Heart left ventricle (tissue), 16 donors: ENCODE data around the gene PANK4. TPM values are rescaled to one million over a fixed set of nuclear protein-coding genes. Genes with fewer than 3 reads are reported as not detected.
A peak's percentile ranks its signal among the peaks of the same experiment; 100 is the strongest.

ENCODE experiments used
- ATAC-seq, 4 donors: fragments of 200-7000 bp; cut with Tn5 transposase; one replicate each; pipeline ENCODE4 v1.9.1; 2020 to 2022; ENCODE audit warnings: moderate library complexity in 4 of 4, mild to moderate bottlenecking in 3 of 4, moderate number of reproducible peaks in 1 of 4
- DNase-seq, 5 donors: peaks; one replicate each; pipeline ENCODE4 v3.0.0-alpha.2; 2020
- H3K27ac ChIP-seq, 12 donors: fragments of 200-600 bp; sonication (generic) in 4 of 12; one replicate each; pipeline versions ENCODE4 v1.5.0 to v1.8.0; 2016 to 2022; ENCODE audit warnings: mild to moderate bottlenecking in 2 of 12
- H3K27me3 ChIP-seq, 9 donors: fragments of 200-600 bp; sonication (generic) in 2 of 9; one replicate each; pipeline versions ENCODE4 v1.5.1 to v1.8.0; 2016 to 2022; ENCODE audit warnings: mild to moderate bottlenecking in 3 of 9
- H3K36me3 ChIP-seq, 9 donors: fragments of 200-600 bp; sonication (generic) in 2 of 9; one replicate each; pipeline versions ENCODE4 v1.5.0 to v1.8.0; 2018 to 2022; ENCODE audit warnings: mild to moderate bottlenecking in 2 of 9
- H3K4me1 ChIP-seq, 12 donors: fragments of 200-600 bp; sonication (generic) in 4 of 12; one replicate each; pipeline versions ENCODE4 v1.5.0 to v1.8.0; 2016 to 2022; ENCODE audit warnings: mild to moderate bottlenecking in 3 of 12
- H3K4me3 ChIP-seq, 12 donors: fragments of 200-600 bp; sonication (generic) in 4 of 12; one replicate each; pipeline versions ENCODE4 v1.5.0 to v1.8.0; 2017 to 2022; ENCODE audit warnings: mild to moderate bottlenecking in 9 of 12, moderate library complexity in 4 of 12
- H3K9me3 ChIP-seq, 12 donors: fragments of 200-600 bp; sonication (generic) in 4 of 12; one replicate each; pipeline versions ENCODE4 v1.5.0 to v1.8.0; 2016 to 2022; ENCODE audit warnings: mild to moderate bottlenecking in 1 of 12
- POLR2A ChIP-seq, 2 donors: fragments of 450-650 bp; IDR thresholded peaks; one replicate each; pipeline ENCODE4 v1.6.1; 2017; ENCODE audit warnings: antibody characterized with exemption in 2 of 2, mild to moderate bottlenecking in 2 of 2, moderate library complexity in 2 of 2
- WGBS, 4 donors: extraction: QIAGEN DNeasy Blood & Tissue Kit in 2 of 4; methylation state at CpG; one replicate each; pipeline versions ENCODE4 v1.1.5 to v1.1.7; 2013 to 2018; 5-methylcytosine and 5-hydroxymethylcytosine counted together
- intact Hi-C, 10 donors: fragments of 100-400 bp; cut with DNase I; formaldehyde crosslinking; loops; one replicate each; pipeline versions ENCODE4 v1.11.1 to v1.14.2; 2022
- polyA plus RNA-seq, 2 donors: library from polyadenylated mRNA; stranded (reverse); fragments of 200-250 nt; gene quantifications; one replicate each; pipeline ENCODE4 v1.2.3, GENCODE V29; 2013
- total RNA-seq, 9 donors: library from RNA; depleted of rRNA in 2 of 9; stranded (reverse); fragments of >200 nt in 2 of 9; fragmentation: NEBNext Ultra II Directional in 3 of 9; extraction: Animal tissue kit (Norgen Biotek cat#: 25700) in 3 of 9; gene quantifications; one replicate each; pipeline versions ENCODE4 v1.1.0 to v1.2.4, GENCODE V29; 2016 to 2023
- TF ChIP-seq, protein P1 (sequence below), 12 donors: fragments of 200-600 bp; sonication (generic) in 4 of 12; IDR thresholded peaks; one replicate each; pipeline versions ENCODE4 v1.5.0 to v1.8.0; 2018 to 2022; ENCODE audit warnings: antibody characterized with exemption in 12 of 12, mild to moderate bottlenecking in 5 of 12
- donor health status: ischemic (EF 13 %, LVEDD 7.1; RV severe dilation, severe dysfunction).
- donor health status: healthy with polysubstance abuse.
- donor health status: DM: no; HTN: yes; CAD: no.
- donor health status: DM: no; HTN: no; CAD: no.
- donor health status: ischemic (EF 25% LVEDD 6.9; RV normal size, moderate dysfunction).
- donor health status: ischemic (EF 25% LVEDD 5.7; RV mildly dilated, moderate dysfunction).
- donor health status: healthy.
- donor health status: DM: yes; HTN: yes; CAD: no.
- donor health status: ischemic (EF 35%, LVEDD 5.7; RV mildly dilated, moderate dysfunction).
- donor health status: nonischemic (EF 11% LVEDD 7.7; RV severe dilation, severe dysfunction).
- donor health status: DM: yes; HTN: yes; CAD: no.
- donor health status: PGD.
- donor health status: ischemic (EF 29% LVEDD 5.4; RV normal size, mild dysfunction).
- donor health status: nonischemic (EF 23%, LVEDD 6.1; RV moderate dilation, normal function).

Gene PANK4
- total and polyA plus RNA-seq, 11 donors, result 27.2 to 43.0 (median 34.4) TPM

DNA sequence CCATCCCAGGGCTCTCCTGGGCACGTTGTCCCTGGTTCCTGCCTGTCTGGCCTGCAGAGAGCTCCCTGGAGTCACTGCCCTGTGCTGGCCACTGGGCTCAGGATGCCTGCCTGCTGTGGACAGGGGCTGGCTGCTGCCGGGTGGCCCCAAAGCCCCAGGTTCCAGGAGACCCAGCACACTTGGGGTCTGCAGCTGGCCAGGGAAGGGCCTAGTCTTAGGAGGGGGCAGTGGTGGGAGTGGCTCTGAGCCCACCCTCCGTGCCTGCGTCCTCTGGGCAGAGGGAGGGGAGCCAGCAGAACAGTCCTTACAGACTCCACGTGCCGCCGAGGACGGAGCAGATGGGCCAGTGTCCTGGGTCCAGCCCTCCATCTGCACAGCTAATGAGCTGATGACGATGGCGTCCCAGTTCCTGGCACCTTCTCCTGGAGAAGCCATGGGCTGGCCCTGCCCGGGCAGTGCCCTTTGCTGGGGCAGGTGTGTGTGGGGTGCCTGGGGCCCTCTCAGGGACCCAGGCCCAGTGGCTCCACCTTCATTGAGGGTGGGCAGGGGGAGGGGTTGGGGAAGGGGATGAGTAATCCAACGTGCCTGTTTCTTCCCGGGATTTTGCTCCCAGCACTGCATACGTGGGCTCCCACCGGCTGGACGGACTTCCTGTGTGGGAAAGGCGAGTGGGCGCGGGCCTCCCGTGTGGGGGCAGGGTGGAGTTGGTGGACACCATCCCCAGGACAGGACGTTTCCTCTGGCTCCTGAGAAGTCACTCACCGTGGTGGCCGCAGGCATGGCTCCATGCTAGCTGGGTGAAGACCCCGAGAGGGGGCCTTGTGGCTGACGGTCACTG, 57.1 kb downstream of the PANK4 start:
- WGBS, 4 donors, result 49 to 65% (median 54%) methylated on average over 3 to 25 of the region's 25 CpGs
- no peak for TF ChIP-seq POLR2A (IDR thresholded peaks at IDR 0.05)
- TF ChIP-seq, protein P1, sequence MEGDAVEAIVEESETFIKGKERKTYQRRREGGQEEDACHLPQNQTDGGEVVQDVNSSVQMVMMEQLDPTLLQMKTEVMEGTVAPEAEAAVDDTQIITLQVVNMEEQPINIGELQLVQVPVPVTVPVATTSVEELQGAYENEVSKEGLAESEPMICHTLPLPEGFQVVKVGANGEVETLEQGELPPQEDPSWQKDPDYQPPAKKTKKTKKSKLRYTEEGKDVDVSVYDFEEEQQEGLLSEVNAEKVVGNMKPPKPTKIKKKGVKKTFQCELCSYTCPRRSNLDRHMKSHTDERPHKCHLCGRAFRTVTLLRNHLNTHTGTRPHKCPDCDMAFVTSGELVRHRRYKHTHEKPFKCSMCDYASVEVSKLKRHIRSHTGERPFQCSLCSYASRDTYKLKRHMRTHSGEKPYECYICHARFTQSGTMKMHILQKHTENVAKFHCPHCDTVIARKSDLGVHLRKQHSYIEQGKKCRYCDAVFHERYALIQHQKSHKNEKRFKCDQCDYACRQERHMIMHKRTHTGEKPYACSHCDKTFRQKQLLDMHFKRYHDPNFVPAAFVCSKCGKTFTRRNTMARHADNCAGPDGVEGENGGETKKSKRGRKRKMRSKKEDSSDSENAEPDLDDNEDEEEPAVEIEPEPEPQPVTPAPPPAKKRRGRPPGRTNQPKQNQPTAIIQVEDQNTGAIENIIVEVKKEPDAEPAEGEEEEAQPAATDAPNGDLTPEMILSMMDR (IDR thresholded peaks at IDR 0.05), result no peak
- no peak overlapping the region for H3K4me3 ChIP-seq
- no peak overlapping the region for H3K27ac ChIP-seq
- ATAC-seq, result no peak
- no peaks in the 10 kb centered on the region for H3K36me3 ChIP-seq
- no peaks in the 10 kb centered on the region for H3K9me3 ChIP-seq
- peaks cover 0 to 6% (median 0%) of the 10 kb centered on the region in 12 donors for H3K4me1 ChIP-seq
- no peak for DNase-seq
- intact Hi-C loops, result no loop called here
- H3K27me3 ChIP-seq, result peaks cover 26 to 80% (median 43%) of the 10 kb centered on the region in 9 donors

DNA sequence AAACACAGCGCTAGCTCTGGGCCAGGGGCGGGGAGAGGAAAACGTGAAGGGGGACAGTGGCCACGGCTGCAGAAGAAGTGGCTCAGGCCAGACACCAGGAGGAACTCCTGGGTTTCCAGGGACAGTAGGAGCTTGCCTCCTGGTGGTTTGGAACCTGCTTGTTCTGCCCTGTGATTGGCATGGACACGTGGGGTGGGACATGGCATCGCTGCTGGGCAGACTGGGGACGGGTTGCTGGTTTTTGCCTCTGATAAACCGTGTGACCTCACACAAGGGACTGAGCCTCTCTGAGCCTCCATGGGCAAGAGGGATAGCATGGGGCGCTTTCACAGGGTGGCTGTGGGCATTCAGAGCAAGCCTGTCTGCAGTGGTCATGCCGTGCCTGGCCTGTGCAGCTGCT, 57.9 kb downstream of the PANK4 start:
- Histone ChIP-seq H3K4me3 (no peak overlapping the region), H3K4me1 (peaks cover 0 to 4% (median 0%) of the 10 kb centered on the region in 12 donors), H3K36me3 (no peaks in the 10 kb centered on the region), H3K9me3 (no peaks in the 10 kb centered on the region), H3K27ac (no peak overlapping the region), H3K27me3 (peaks cover 29 to 86% (median 49%) of the 10 kb centered on the region in 9 donors)
- DNase-seq, result no peak
- TF ChIP-seq POLR2A (IDR thresholded peaks at IDR 0.05), result no peak
- TF ChIP-seq, protein P1 (IDR thresholded peaks at IDR 0.05), result no peak
- no peak for ATAC-seq
- 52 to 66% (median 60%) methylated on average over 6 to 10 of the region's 10 CpGs for WGBS, 4 donors
- intact Hi-C loops, result no loop called here

DNA sequence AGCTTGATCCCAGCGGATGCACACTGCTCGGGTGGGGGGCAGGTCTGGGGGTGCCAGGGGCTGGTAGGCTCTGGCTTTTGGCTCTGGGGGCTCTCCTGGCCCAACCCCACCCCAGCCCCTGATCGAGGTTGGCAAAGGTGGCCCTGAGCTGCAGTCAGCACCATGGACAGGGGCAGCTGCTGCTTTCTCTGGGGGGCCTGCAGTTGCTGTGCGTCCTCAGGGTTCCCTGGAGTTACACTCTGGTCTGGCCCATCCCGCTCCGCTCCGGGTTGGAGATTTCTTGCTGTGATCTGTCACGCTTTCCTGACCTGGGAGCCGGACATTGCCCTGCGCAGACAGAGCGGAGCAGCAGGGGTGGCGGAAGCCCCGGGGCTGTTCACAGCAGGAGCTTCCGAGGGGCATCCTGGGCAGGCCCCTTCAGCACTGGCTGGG, 58.3 kb downstream of the PANK4 start:
- intact Hi-C loops, result no loop called here
- TF ChIP-seq POLR2A (IDR thresholded peaks at IDR 0.05), result no peak
- TF ChIP-seq, protein P1 (IDR thresholded peaks at IDR 0.05), result no peak
- Histone ChIP-seq H3K4me3 (no peak overlapping the region), H3K4me1 (peaks cover 0 to 4% (median 0%) of the 10 kb centered on the region in 12 donors), H3K36me3 (no peaks in the 10 kb centered on the region), H3K27me3 (peaks cover 29 to 86% (median 51%) of the 10 kb centered on the region in 9 donors), H3K27ac (no peak overlapping the region), H3K9me3 (no peaks in the 10 kb centered on the region)
- 18 to 24% (median 22%) methylated on average over 8 to 14 of the region's 14 CpGs for WGBS, 4 donors
- peak in 3 of 5 donors; percentile 23 to 36 (median 30) for DNase-seq
- ATAC-seq, result peak in 1 of 4 donors; percentile 50

DNA sequence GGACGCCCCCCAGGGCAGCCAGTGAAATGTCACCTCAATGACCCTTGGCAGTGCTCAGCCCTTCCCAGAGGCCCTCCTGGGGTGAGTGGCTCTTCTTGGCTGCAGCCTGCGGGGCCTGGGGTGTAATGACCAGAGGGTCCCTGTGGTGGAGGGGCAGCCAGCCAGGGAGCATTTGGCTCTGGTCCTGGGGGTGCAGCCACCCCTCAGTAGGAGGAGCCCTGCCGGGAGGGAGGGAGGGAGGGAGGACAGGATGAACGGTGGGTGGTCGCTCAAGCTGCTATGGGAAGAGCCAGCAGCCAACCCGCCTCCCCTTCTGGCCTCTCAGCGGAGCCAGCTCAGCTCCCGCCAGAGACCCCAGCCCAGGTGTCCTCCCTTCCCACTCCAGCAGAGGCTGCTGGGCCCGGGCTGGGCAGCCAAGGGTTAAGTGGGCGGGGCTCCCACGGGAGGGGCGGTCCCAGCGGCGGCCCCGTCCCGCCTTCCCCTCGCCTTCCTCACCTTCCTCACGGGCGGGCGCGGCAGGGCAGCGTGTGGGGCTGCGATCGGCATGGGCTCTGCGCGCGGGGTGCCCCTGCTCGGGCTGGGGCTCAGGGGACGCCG, 59.3 kb downstream of the PANK4 start:
- H3K4me3 ChIP-seq, result no peak overlapping the region
- H3K4me1 ChIP-seq, result peaks cover 0 to 4% (median 0%) of the 10 kb centered on the region in 12 donors
- H3K36me3 ChIP-seq, result no peaks in the 10 kb centered on the region
- ATAC-seq, result no peak
- no peak for DNase-seq
- no peak for TF ChIP-seq POLR2A (IDR thresholded peaks at IDR 0.05)
- TF ChIP-seq, protein P1 (IDR thresholded peaks at IDR 0.05), result no peak
- intact Hi-C loops, result no loop called here
- no peak overlapping the region for H3K27ac ChIP-seq
- H3K27me3 ChIP-seq, result peaks cover 29 to 85% (median 55%) of the 10 kb centered on the region in 9 donors
- WGBS, 4 donors, result 4 to 5% (median 4%) methylated on average over 7 to 30 of the region's 30 CpGs
- H3K9me3 ChIP-seq, result no peaks in the 10 kb centered on the region
